Measurements from ENCODE around the gene LACRT.

The LACRT gene

DNA sequence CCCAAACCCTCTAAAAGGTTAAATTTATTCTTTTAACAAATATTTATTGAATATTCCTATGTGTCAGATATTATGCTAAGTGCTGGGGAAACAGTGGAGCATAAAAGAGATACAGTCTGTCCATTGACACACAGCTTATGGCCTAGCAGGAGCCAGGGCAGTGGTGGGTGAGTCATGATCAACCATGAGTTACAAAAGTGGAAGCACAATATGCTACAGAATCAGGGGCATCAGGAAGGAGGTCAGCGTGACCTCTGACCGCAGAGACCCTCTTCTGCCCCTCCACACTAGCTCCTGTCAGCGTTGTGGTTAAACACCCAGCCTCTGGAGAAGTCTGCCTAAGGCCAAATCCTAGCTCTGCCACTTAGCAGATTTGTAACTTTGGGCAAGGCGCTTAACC, 41.6 kb downstream of the LACRT start:
- H3K4me3 ChIP-seq (replicated peaks; ENCODE audit: low read depth, low read length) = no peak overlapping the region
- no peak for DNase-seq (ENCODE audit: low read depth)
- no peak for TF ChIP-seq CTCF (IDR thresholded peaks at IDR 0.05; ENCODE audit: low read length, missing control alignments)

DNA sequence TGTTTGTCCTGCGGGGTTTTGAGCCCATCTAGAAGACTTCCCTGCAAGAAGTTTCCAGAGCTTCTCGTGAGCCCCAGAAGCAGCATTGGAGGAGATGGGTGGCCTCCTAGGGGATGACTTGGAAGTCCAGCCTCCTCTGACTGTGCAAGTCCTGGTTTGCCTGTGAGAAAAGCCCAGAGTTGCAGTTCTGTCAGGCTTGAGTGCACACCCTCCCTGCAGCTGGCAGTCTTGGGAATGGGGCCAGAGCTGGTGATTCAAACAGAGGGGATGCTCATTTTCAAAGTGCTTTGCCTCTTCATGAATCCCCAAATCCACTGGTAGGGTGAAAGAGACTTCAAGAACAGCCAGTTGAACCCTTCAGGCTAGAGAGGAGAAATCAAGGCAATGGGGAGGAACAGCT, 42.4 kb downstream of the LACRT start:
- no peak for DNase-seq (ENCODE audit: low read depth)
- no peak overlapping the region for H3K4me3 ChIP-seq (replicated peaks; ENCODE audit: low read depth, low read length)

GRCh38 chr12:54590978-54591591, 43.6 kb downstream of the LACRT start:
- no peak for DNase-seq (ENCODE audit: low read depth)
- TF ChIP-seq CTCF (IDR thresholded peaks at IDR 0.05; ENCODE audit: low read length, missing control alignments) = no peak
- H3K4me3 ChIP-seq (replicated peaks; ENCODE audit: low read depth, low read length) = no peak overlapping the region

More for the DNA sequence above, 42.4 kb downstream of the LACRT start:
- TF ChIP-seq CTCF (IDR thresholded peaks at IDR 0.05; ENCODE audit: low read length, missing control alignments) = no peak

GRCh38 chr12:54589964-54590363, 44.7 kb downstream of the LACRT start:
- no peak overlapping the region for H3K4me3 ChIP-seq (replicated peaks; ENCODE audit: low read depth, low read length)
- no peak for TF ChIP-seq CTCF (IDR thresholded peaks at IDR 0.05; ENCODE audit: low read length, missing control alignments)
- DNase-seq (ENCODE audit: low read depth) = no peak

GRCh38 chr12:54588890-54589267, 45.8 kb downstream of the LACRT start:
- no peak overlapping the region for H3K4me3 ChIP-seq (replicated peaks; ENCODE audit: low read depth, low read length)
- DNase-seq (ENCODE audit: low read depth) = no peak
- TF ChIP-seq CTCF (IDR thresholded peaks at IDR 0.05; ENCODE audit: low read length, missing control alignments) = no peak

DNA sequence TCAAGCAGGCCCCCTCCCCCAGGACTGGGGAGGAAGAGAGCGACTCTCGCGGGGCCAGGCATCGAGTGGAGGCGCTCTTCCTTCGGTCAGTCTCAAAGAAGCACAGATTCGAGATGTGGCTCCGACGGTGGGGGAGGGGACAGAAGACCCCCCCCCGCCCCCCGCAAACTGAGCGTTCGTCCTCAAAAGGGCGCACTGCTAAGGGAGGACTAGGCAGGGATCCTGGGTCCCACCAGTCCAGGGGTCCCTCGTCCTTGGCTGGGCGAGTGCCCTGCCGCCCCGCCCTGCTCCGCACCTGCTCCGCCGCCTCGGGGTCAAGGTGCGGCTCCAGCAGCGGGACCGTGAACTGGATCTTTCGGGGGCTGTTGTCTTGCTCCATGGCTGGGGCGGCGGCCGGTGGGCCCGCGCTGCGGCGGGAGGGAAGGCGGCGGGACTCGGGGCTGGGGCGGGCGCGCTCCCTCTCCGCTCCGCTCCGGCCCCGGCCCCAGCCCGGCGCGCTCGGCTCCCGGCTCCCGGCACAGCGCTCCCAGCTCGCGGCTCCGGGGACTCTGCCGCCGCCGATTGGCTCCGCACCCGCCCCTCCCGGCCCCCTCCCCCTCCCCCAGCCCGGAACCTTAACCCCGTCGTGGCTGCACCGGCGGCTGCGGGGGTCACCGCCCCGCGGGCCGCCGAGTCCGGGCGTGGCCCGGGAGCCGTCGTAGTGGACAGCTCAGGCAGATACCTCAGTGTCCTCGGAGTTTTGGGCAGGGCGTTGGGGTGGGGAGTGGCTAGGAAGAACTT, 46.4 kb downstream of the LACRT start, which contains the start of gene PPP1R1A:
Gene PPP1R1A (minus strand): TSS at position 550 of the 780 bp plus-strand sequence. CDS start 171 bp downstream, at position 379.
- no peak for TF ChIP-seq CTCF (IDR thresholded peaks at IDR 0.05; ENCODE audit: low read length, missing control alignments)
- no peak within 1 kb of the TSS for H3K4me3 ChIP-seq (replicated peaks; ENCODE audit: low read depth, low read length)
- DNase-seq (ENCODE audit: low read depth) = no peak
